GM13976 (cell line): ENCODE results near the gene GALNT2.

ENCODE experiments used
- DNase-seq: peaks from one replicate; pipeline ENCODE4 v3.0.0; 2012; ENCODE audit warnings: low spot score
- CTCF ChIP-seq: IDR thresholded peaks from 2 replicates; pipeline ENCODE4 v1.5.1; 2012; ENCODE audit warnings: borderline replicate concordance, mild to moderate bottlenecking; ENCODE audit not compliant: insufficient read depth; ENCODE audit errors: extremely low read depth, missing control alignments, control extremely low read depth
- in situ Hi-C: fragments of 300-500 bp; cut with MboI; formaldehyde crosslinking; loops from one replicate; pipeline ENCODE4 v1.12.0; 2022; ENCODE audit warnings: low sequenced_read_pairs, mixed read lengths, inconsistent platforms; ENCODE audit not compliant: unreplicated experiment

GALNT2 gene

GRCh38 chr1:230243583-230244353 lies 176.7 kb downstream of the GALNT2 start:
- in situ Hi-C loops: no loop called here
- DNase-seq: no peak
- no peak for TF ChIP-seq CTCF

- TF ChIP-seq CTCF: no peak
- no peak for DNase-seq
- in situ Hi-C loops: no loop called here
Observed at GRCh38 chr1:230246551-230246950, 179.5 kb downstream of the GALNT2 start.

DNA sequence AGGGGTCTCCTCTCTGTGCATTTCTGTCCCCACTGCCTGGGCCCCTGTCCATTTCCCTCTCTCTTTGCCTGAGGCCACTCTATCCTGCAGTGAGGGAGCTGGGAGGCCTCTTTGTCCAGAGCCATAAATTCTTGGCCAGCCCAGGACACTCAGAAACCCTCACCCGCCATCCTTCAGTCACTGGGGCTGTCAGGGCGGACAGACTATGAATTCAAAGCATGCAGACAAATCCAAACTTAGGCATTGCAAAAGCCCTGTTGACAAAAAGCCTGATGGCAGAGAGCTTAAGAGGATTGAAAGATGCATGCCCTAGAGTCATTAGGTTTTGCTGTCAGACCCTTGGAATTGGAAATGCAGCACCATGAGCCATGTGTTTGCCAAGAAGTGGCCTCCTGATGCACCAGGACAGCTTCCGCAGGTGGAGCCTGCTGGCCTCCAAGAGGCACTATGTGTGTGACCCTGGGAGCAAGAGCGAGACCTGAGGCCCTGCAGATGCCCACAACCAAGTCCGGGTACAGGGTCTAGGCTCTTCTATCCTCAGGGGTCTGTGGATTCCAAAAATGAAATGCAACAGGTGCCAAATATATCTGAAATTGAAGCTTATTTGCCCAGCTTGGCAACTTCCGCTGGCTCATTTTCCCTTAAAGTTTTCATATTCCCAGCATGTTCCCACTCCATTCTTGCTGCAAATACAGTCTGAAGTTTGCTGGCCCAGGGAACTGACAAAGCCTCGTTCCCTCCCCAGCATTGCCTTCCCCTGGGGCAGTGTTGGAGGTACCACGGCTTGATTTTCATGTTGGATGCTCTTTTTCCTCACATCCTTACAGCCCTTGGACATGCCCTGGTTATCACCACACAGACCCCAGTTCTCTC lies 181.2 kb downstream of the GALNT2 start:
- TF ChIP-seq CTCF: no peak
- in situ Hi-C loops: no loop called here
- no peak for DNase-seq

GRCh38 chr1:230248889-230249270 lies 181.8 kb downstream of the GALNT2 start:
- in situ Hi-C loops: no loop called here
- no peak for TF ChIP-seq CTCF
- DNase-seq: no peak

DNA sequence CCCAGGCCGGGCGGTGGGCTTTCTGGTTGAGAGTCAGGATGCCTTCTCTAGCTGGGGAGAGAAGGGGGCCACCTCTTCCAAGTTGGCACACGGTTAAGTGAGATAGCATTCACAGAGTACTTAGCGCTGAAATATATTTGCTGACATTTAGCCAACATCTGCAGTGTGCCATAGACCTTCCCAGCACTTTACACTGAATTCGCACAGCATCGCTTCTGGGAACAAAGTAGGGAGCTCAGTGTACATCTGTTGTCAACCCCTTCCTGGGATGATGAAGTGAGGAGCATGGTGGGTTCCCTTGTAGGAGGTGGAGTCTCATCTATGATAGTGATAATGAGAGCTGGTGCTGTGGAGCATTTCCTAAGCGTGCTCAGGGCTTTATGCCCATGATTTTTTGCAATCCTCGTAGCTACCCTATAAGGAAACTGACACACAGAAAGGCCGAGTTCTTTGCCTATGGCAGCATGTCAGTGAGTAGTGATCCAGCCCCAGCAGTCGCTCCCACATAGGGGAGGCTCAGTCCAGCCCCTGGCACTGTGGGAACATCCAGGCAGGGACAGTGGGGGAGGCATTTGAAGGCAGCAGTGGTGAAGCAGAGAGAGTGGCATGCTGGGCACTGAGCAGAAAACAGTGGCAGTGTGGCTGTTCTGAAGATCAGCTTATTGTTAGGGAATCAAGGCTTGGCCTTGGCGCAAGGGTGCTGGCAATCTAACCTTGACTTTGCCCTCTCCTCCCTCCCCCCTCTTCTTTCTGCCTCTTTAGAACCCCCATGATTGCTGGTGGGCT lies 182.8 kb downstream of the GALNT2 start:
- no peak for TF ChIP-seq CTCF
- DNase-seq: no peak
- in situ Hi-C loops: no loop called here

DNA sequence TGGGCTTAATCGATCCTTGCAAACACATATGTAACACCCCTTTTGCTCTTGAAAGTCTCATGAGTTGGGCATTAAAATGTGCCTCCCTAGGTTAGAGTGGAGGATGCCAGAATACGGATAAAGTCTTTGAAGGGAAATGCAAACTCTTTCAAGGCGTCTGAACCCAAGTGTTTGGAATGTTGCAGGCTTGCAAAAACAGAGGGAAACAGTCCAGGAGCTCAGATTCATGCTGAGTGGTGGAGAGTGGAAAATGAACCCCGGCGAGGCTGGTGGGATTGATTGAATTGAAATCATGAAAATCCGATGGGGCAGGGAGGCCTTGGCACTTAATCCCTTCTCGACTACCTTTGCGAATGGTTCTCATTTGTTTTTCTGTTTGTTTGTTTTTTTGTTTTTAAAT lies 183.6 kb downstream of the GALNT2 start:
- in situ Hi-C loops: no loop called here
- TF ChIP-seq CTCF: no peak
- DNase-seq: no peak
